ENCODE data around the gene SEMA6D.
"Not testable (repeated sequence)": the region's sequence is repeated elsewhere in the genome, so short reads cannot be mapped to it uniquely, and the experiment has no call there.

SEMA6D gene

DNA sequence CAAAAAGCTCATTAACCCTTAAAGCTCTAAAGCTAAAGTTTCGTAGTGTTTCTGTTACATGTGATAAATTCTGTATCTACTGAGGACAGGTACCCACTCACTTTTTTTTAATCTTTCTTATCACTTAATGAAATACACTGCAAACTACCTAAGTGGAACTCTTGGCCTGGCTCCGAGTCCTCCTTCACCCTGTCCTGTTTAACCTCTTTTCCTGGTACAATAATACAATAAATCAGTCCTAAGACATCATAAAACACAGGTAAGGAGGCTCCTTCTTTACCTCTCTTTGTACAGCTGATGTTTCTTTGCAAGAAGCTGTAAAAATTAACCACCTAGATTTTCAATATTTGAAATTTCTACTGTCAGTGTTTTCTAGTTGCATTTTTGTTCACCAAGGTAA lies 15.8 kb downstream of the SEMA6D start:
- Histone ChIP-seq H3K79me2 (ENCODE audit: control insufficient read depth, low read length) (no peaks in the 10 kb centered on the region), H3K36me3 (ENCODE audit: control insufficient read depth, low read length) (no peaks in the 10 kb centered on the region), H3K4me1 (ENCODE audit: control insufficient read depth, low read length) (no peaks in the 10 kb centered on the region), H3K9me3 (ENCODE audit: control insufficient read depth, insufficient read depth, low read length) (no peaks in the 10 kb centered on the region), H3K9me2 (replicated peaks; ENCODE audit: control insufficient read depth, low read length) (no peaks in the 10 kb centered on the region), H4K20me1 (ENCODE audit: control insufficient read depth, insufficient read depth, low read depth, low read length) (no peaks in the 10 kb centered on the region), H3F3A (ENCODE audit: control insufficient read depth, insufficient read depth) (no peaks in the 10 kb centered on the region), H3K4me3 (ENCODE audit: low read length) (no peak overlapping the region), H3K27me3 (ENCODE audit: control insufficient read depth, low read length) (no peaks in the 10 kb centered on the region), H3K27ac (ENCODE audit: low read depth, low read length) (no peak overlapping the region), H3K4me2 (ENCODE audit: low read length) (no peak overlapping the region)
- TF ChIP-seq, protein P1, sequence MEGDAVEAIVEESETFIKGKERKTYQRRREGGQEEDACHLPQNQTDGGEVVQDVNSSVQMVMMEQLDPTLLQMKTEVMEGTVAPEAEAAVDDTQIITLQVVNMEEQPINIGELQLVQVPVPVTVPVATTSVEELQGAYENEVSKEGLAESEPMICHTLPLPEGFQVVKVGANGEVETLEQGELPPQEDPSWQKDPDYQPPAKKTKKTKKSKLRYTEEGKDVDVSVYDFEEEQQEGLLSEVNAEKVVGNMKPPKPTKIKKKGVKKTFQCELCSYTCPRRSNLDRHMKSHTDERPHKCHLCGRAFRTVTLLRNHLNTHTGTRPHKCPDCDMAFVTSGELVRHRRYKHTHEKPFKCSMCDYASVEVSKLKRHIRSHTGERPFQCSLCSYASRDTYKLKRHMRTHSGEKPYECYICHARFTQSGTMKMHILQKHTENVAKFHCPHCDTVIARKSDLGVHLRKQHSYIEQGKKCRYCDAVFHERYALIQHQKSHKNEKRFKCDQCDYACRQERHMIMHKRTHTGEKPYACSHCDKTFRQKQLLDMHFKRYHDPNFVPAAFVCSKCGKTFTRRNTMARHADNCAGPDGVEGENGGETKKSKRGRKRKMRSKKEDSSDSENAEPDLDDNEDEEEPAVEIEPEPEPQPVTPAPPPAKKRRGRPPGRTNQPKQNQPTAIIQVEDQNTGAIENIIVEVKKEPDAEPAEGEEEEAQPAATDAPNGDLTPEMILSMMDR (IDR thresholded peaks at IDR 0.05; ENCODE audit: low read depth, low read length, poor library complexity, severe bottlenecking): no peak
- no peak for TF ChIP-seq EZH2phosphoT487 (IDR thresholded peaks at IDR 0.05; ENCODE audit: borderline replicate concordance, low read length)

DNA sequence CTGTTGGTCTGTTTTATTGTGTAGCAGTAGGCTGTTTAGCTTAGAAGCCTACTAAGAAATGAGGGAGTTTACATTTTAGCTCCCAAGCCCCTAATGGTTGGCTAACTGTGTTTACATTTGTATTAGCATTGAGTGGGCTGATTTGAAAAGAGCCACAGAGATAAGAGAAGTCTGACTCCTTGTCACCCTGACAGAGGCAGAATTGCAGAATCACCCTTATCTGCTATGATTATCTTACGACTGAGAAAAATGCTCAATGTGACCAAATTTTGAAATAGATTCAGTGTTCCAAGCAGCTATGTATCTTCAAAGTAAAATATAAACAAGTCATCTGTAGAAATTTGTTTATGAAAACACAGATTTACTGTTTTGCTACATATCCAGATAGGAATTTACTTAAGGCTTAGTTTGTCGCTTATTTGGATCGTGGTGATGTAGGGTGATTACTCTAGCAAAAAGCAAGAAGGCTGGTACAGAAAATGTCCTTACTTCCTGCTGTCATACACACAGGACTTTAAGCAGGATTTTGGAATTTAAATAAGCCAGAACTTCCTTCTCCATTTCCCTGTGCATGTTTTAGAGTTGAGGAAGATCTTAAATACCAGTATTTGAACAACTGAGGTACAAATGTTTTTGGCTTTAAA lies 19.0 kb downstream of the SEMA6D start:
- Histone ChIP-seq H3K27me3 (ENCODE audit: control insufficient read depth, low read length) (no peaks in the 10 kb centered on the region), H3K4me2 (ENCODE audit: low read length) (no peak overlapping the region), H3K9me2 (replicated peaks; ENCODE audit: control insufficient read depth, low read length) (no peaks in the 10 kb centered on the region), H3K27ac (ENCODE audit: low read depth, low read length) (no peak overlapping the region), H3K79me2 (ENCODE audit: control insufficient read depth, low read length) (no peaks in the 10 kb centered on the region), H3K4me3 (ENCODE audit: low read length) (no peak overlapping the region), H4K20me1 (ENCODE audit: control insufficient read depth, insufficient read depth, low read depth, low read length) (no peaks in the 10 kb centered on the region), H3K4me1 (ENCODE audit: control insufficient read depth, low read length) (peaks cover 4% of the 10 kb centered on the region; the same call in 1 of the 2 replicates), H3K36me3 (ENCODE audit: control insufficient read depth, low read length) (no peaks in the 10 kb centered on the region), H3F3A (ENCODE audit: control insufficient read depth, insufficient read depth) (no peaks in the 10 kb centered on the region), H3K9me3 (ENCODE audit: control insufficient read depth, insufficient read depth, low read length) (no peaks in the 10 kb centered on the region)
- no peak for TF ChIP-seq EZH2phosphoT487 (IDR thresholded peaks at IDR 0.05; ENCODE audit: borderline replicate concordance, low read length)
- TF ChIP-seq, protein P1 (IDR thresholded peaks at IDR 0.05; ENCODE audit: low read depth, low read length, poor library complexity, severe bottlenecking): no peak

DNA sequence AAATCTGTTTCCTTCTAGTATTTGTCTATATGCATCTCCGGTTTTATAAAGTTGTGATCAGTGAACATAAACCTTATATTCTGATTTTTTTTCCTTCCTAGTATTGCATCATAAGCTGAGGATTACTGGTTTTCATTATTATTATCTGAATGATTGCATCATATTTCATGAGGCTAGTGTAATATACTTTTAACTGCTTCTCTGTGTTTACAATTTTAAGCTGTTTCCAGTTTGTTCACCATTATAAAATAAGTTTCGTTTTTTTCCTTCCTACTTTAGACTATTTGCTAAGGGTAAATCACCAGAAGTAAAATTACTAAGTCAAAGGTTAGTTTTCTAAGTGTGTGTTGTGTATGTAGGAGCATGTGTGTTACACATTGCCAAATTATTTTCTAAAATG lies 20.2 kb downstream of the SEMA6D start:
- TF ChIP-seq, protein P1 (IDR thresholded peaks at IDR 0.05; ENCODE audit: low read depth, low read length, poor library complexity, severe bottlenecking): no peak
- no peak for TF ChIP-seq EZH2phosphoT487 (IDR thresholded peaks at IDR 0.05; ENCODE audit: borderline replicate concordance, low read length)
- Histone ChIP-seq H3K79me2 (ENCODE audit: control insufficient read depth, low read length) (no peaks in the 10 kb centered on the region), H4K20me1 (ENCODE audit: control insufficient read depth, insufficient read depth, low read depth, low read length) (no peaks in the 10 kb centered on the region), H3K27ac (ENCODE audit: low read depth, low read length) (no peak overlapping the region), H3K9me2 (replicated peaks; ENCODE audit: control insufficient read depth, low read length) (no peaks in the 10 kb centered on the region), H3K4me2 (ENCODE audit: low read length) (no peak overlapping the region), H3F3A (ENCODE audit: control insufficient read depth, insufficient read depth) (no peaks in the 10 kb centered on the region), H3K27me3 (ENCODE audit: control insufficient read depth, low read length) (no peaks in the 10 kb centered on the region), H3K4me1 (ENCODE audit: control insufficient read depth, low read length) (peaks cover 4% of the 10 kb centered on the region; the same call in 1 of the 2 replicates), H3K9me3 (ENCODE audit: control insufficient read depth, insufficient read depth, low read length) (no peaks in the 10 kb centered on the region), H3K36me3 (ENCODE audit: control insufficient read depth, low read length) (no peaks in the 10 kb centered on the region), H3K4me3 (ENCODE audit: low read length) (no peak overlapping the region)

DNA sequence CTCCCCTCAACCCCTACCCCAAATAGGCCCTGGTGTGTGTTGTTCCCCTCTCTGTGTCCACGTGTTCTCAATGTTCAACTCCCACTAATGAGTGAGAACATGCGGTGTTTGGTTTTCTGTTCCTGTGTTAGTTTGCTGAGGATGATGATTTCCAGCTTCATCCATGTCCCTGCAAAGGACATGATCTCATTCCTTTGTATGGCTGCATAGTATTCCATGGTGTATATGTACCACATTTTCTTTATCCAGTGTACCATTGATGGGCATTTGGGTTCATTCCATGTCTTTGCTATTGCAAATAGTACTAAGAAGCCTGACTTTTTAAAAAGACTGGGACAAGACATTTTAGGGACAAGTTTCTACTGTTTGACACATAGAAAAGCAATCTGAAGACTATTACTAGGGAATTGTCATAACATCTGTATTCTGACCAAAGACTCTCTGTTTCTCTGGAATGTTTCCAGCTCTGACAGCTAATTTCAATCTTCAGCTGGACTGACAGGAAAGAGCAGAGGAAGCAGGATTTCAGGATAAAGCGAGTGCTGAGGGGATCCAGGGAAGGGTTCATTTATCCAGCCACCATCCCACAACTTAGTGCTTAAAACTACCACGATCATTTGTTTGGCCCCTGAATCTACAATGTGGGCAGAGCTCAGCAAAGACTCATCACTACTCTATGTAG lies 21.0 kb downstream of the SEMA6D start:
- not testable (repeated sequence) for H3K27ac ChIP-seq (ENCODE audit: low read depth, low read length); H3K4me3 ChIP-seq (ENCODE audit: low read length); H3K79me2 ChIP-seq (ENCODE audit: control insufficient read depth, low read length); H3K36me3 ChIP-seq (ENCODE audit: control insufficient read depth, low read length); H3K4me2 ChIP-seq (ENCODE audit: low read length); H3K9me3 ChIP-seq (ENCODE audit: control insufficient read depth, insufficient read depth, low read length); H3K4me1 ChIP-seq (ENCODE audit: control insufficient read depth, low read length); H3F3A ChIP-seq (ENCODE audit: control insufficient read depth, insufficient read depth); H3K9me2 ChIP-seq (replicated peaks; ENCODE audit: control insufficient read depth, low read length); H3K27me3 ChIP-seq (ENCODE audit: control insufficient read depth, low read length); H4K20me1 ChIP-seq (ENCODE audit: control insufficient read depth, insufficient read depth, low read depth, low read length)
